Thyroid gland (tissue), 4 donors: Measurements from ENCODE around the gene PLA2G4D. TPM values are rescaled to one million over a fixed set of nuclear protein-coding genes. Genes with fewer than 3 reads are reported as not detected.
A peak's percentile ranks its signal among the peaks of the same experiment; 100 is the strongest.

Experiments used
- DNase-seq, 2 donors: peaks; one replicate each; pipeline ENCODE4 v3.0.0-alpha.2; 2019
- H3K27ac ChIP-seq, 3 donors: fragments of 200-600 bp; sonication (generic); 1 replicate in 2 of 3; 2 replicates in 1 of 3; pipeline ENCODE4 v1.5.1; 2016 to 2019; ENCODE audit warnings: mild to moderate bottlenecking in 1 of 3, moderate library complexity in 1 of 3
- H3K27me3 ChIP-seq: fragments of 200-600 bp; sonication (generic); one replicate; pipeline ENCODE4 v1.5.1; 2019
- H3K36me3 ChIP-seq, 2 donors: fragments of 200-600 bp; sonication (generic); one replicate each; pipeline ENCODE4 v1.5.1; 2016 to 2019
- H3K4me1 ChIP-seq, 2 donors: fragments of 200-600 bp; sonication (generic); one replicate each; pipeline ENCODE4 v1.5.1; 2017 to 2019
- H3K4me3 ChIP-seq, 3 donors: fragments of 200-600 bp; sonication (generic); replicated peaks in 1 of 3; 1 replicate in 2 of 3; 2 replicates in 1 of 3; pipeline ENCODE4 v1.5.1; 2016; ENCODE audit warnings: mild to moderate bottlenecking in 1 of 3
- H3K9me3 ChIP-seq: fragments of 200-600 bp; sonication (generic); one replicate; pipeline ENCODE4 v1.5.1; 2017
- CTCF ChIP-seq, 6 experiments: fragments of 200-600 bp in 3 of 6; fragments of 450-650 bp in 3 of 6; sonication (generic) in 3 of 6; IDR thresholded peaks; one replicate each; pipeline ENCODE4 v1.5.1; 2016 to 2019; ENCODE audit warnings: antibody characterized with exemption in 6 of 6, mild to moderate bottlenecking in 2 of 6, inconsistent platforms in 1 of 6, moderate library complexity in 1 of 6
- POLR2A ChIP-seq, 2 donors: fragments of 450-650 bp; IDR thresholded peaks; one replicate each; pipeline ENCODE4 v1.6.1; 2017; ENCODE audit warnings: antibody characterized with exemption in 2 of 2, mild to moderate bottlenecking in 2 of 2, moderate library complexity in 1 of 2
- WGBS, 2 donors: methylation state at CpG; one replicate each; pipeline ENCODE4 v1.1.5; 2017; 5-methylcytosine and 5-hydroxymethylcytosine counted together
- intact Hi-C: fragments of 100-400 bp; cut with DNase I; formaldehyde crosslinking; loops from one replicate; pipeline ENCODE4 v1.15.1; 2023
- total RNA-seq, 4 donors: library from RNA; depleted of rRNA; stranded (reverse); fragments of >200 nt; gene quantifications; one replicate each; pipeline ENCODE4 v1.2.3, GENCODE V29; 2016

PLA2G4D gene
- total RNA-seq, 4 donors from 2014 or later: not detected

DNA sequence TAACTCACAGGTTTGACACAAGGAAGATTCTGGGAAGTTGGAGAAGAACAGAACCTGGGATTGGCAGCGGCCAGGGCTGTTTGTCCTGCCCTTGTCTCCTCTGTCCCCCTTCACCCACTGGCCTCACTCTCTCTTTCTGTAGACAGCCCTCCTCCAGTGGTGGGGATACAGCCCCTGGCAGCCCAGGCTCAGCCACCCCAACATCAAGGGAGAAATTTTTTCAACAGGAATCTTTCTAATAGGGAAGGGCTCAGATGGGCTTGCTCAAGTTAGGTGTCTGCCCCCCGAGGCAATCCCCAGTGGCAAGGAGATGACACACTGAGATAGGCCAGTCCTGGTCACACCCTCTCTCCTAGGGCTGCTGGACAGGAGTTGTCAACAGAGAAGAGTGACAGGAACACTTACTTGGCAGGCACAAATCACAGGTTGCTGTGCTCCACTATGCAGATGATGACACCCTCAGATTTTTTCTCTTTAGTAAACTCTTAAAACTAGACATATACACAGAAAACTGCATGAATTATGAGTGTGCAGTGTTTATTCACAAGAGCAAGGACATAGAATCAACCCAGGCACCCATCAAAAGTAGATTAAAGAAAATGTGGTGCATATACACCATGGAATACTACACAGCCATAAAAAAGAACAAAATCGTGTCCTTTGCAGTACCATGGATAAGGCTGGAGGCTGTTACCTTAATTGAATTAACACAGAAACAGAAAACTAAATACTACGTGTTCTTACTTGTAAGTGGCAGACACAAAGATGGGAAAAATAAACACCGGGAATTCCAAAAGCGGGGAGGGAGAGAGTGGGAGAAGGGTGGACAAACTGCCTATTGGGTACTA, 36.3 kb downstream of the PLA2G4D start:
- DNase-seq: peak in 1 of 2 donors; percentile 35
- peak overlapping the region; percentile 90 to 98 (median 92) for H3K27ac ChIP-seq
- intact Hi-C loops: no loop called here
- H3K4me1 ChIP-seq: peaks cover 13 to 43% of the 10 kb centered on the region in 2 donors
- no peaks in the 10 kb centered on the region for H3K36me3 ChIP-seq
- TF ChIP-seq POLR2A (IDR thresholded peaks at IDR 0.05) (no peak), CTCF (IDR thresholded peaks at IDR 0.05) (no peak)
- H3K27me3 ChIP-seq: no peaks in the 10 kb centered on the region
- H3K9me3 ChIP-seq: no peaks in the 10 kb centered on the region
- H3K4me3 ChIP-seq: no peak overlapping the region
- WGBS, 2 donors: 81 to 84% methylated on average over 6 of the region's 6 CpGs

DNA sequence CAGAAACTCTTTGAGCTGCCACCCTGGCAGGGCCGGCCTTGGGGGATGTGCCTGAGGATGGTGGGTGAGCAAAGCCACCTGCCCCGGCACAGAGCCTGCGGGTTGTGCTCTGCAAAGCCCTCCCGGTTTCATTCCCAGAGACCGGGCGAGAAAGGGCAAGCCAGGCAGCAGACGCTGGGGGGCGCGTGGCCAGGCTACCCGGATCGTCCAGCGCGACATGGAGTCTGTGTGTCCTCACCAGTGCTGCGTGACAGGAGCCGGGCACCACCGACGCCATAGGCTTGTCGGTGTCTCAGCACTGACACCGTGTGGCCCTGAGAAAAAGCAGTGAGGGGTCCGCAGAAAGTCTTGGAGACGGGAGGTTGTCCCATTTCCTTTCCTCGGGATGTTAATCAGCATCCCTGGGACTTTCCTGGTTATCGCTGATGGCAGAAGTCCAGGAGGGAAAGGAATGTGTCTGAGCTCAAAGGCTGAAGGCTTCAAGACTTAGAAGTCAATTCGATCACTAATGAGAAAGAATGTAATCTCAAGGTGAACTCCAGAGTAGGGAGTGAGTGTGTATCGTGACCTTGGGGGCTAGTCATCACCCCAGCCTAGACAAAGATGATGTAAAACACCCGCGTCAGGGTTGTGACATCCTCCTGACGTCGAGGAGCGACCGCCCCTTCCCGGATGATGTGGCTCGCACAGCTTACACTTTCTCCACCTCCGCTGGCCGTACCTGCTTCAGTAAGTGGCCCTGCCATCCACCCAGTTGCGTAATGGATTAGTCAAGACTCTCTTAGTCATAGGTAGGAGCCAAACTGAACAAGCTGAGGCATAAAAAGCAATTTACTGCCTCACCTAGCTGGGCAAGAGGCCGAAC, 37.2 kb downstream of the PLA2G4D start:
- intact Hi-C loops: no loop called here
- Histone ChIP-seq H3K9me3 (no peaks in the 10 kb centered on the region), H3K4me3 (peak overlapping the region in 1 of 3 donors; percentile 7), H3K27ac (peak overlapping the region; percentile 90 to 98 (median 92)), H3K4me1 (peaks cover 21 to 48% of the 10 kb centered on the region in 2 donors), H3K27me3 (no peaks in the 10 kb centered on the region), H3K36me3 (no peaks in the 10 kb centered on the region)
- 10 to 13% methylated on average over 18 to 36 of the region's 37 CpGs for WGBS, 2 donors
- TF ChIP-seq CTCF (IDR thresholded peaks at IDR 0.05): peak; percentile 28 to 79 (median 64)
- TF ChIP-seq POLR2A (IDR thresholded peaks at IDR 0.05): peak in 1 of 2 donors; percentile 52
- DNase-seq: peak; percentile 93 to 94

DNA sequence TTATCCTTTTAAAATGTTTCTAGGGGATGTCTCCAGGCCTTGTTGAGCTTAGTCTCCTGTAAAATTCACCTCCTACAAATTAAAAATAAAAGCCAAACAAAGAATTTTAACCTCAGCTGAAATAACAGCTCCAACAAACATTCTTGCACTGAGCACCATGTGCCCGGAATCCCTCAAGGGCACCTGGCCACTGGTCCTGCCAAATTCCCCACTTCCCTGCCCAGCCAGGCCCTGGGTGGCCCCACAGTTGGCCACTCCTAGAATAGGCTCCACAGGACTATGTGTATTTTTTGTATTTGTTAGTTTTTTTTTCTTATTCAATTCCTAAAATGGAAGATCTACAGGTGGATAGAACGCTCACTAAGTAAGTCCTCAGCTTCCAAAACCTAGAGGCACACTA, 40.4 kb downstream of the PLA2G4D start:
- DNase-seq: peak; percentile 94 to 95
- H3K9me3 ChIP-seq: no peaks in the 10 kb centered on the region
- no peak overlapping the region for H3K4me3 ChIP-seq
- WGBS, 2 donors: 19 to 39% methylated on average over 2 of the region's 2 CpGs
- peak in 1 of 2 donors; percentile 21 for TF ChIP-seq POLR2A (IDR thresholded peaks at IDR 0.05)
- TF ChIP-seq CTCF (IDR thresholded peaks at IDR 0.05): no peak
- peak overlapping the region; percentile 80 to 87 (median 84) for H3K27ac ChIP-seq
- peaks cover 26 to 41% of the 10 kb centered on the region in 2 donors for H3K4me1 ChIP-seq
- intact Hi-C loops: no loop called here
- H3K27me3 ChIP-seq: no peaks in the 10 kb centered on the region
- H3K36me3 ChIP-seq: no peaks in the 10 kb centered on the region

DNA sequence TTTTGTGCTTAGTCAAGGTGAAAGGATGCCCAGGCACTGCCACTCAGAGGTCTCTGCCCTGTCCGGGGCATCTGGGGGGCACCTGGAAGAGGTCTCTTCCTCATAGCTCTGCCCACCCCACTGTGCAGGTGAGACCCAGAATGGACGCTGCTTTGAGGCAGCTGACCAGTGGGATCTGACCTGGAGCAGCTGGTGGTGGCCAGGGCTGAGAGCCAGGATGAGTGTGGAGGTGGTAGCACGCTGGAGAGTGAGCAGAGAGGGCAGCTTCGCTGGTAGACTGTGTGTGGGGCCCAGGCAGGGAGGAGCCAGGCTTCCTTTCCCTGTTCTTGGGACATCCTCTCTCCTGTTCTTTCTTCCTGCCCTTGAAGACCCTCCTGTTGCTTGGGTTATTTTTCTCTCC, 41.4 kb downstream of the PLA2G4D start:
- intact Hi-C loops: no loop called here
- H3K36me3 ChIP-seq: no peaks in the 10 kb centered on the region
- WGBS, 2 donors: 41 to 48% methylated on average over 4 of the region's 4 CpGs
- peak overlapping the region; percentile 80 to 87 (median 84) for H3K27ac ChIP-seq
- H3K4me3 ChIP-seq: no peak overlapping the region
- no peaks in the 10 kb centered on the region for H3K9me3 ChIP-seq
- H3K27me3 ChIP-seq: no peaks in the 10 kb centered on the region
- peak; percentile 64 to 73 for DNase-seq
- H3K4me1 ChIP-seq: peaks cover 25 to 35% of the 10 kb centered on the region in 2 donors
- TF ChIP-seq POLR2A (IDR thresholded peaks at IDR 0.05) (peak in 1 of 2 donors; percentile 16), CTCF (IDR thresholded peaks at IDR 0.05) (no peak)
